ENCODE measurements around the gene CCDC174.

CCDC174 gene

GRCh38 chr3:14622368-14622767 lies 29.2 kb upstream of the CCDC174 start:
- no peak for TF ChIP-seq POLR2AphosphoS5 (IDR thresholded peaks at IDR 0.05; ENCODE audit: borderline replicate concordance, low read depth, low read length)
- no peak for TF ChIP-seq EZH2 (IDR thresholded peaks at IDR 0.05)
- TF ChIP-seq FOXP2 (optimal IDR thresholded peaks at IDR 0.05; ENCODE audit: control extremely low read depth, extremely low read length, insufficient read depth) = no peak
- Histone ChIP-seq H3K4me3 (no peak overlapping the region), H3K9me3 (ENCODE audit: low read depth, low read length) (no peaks in the 10 kb centered on the region), H3K36me3 (ENCODE audit: insufficient read depth, low read length) (no peaks in the 10 kb centered on the region), H3K9ac (ENCODE audit: insufficient read length) (no peak overlapping the region), H3K27ac (no peak overlapping the region)
- no peak for DNase-seq (ENCODE audit: low read depth, low spot score)

- Histone ChIP-seq H3K36me3 (ENCODE audit: insufficient read depth, low read length) (no peaks in the 10 kb centered on the region), H3K9ac (ENCODE audit: insufficient read length) (no peak overlapping the region), H3K4me3 (no peak overlapping the region), H3K27ac (no peak overlapping the region), H3K9me3 (ENCODE audit: low read depth, low read length) (no peaks in the 10 kb centered on the region)
- TF ChIP-seq POLR2AphosphoS5 (IDR thresholded peaks at IDR 0.05; ENCODE audit: borderline replicate concordance, low read depth, low read length) = no peak
- TF ChIP-seq EZH2 (IDR thresholded peaks at IDR 0.05) = no peak
- no peak for TF ChIP-seq FOXP2 (optimal IDR thresholded peaks at IDR 0.05; ENCODE audit: control extremely low read depth, extremely low read length, insufficient read depth)
- DNase-seq (ENCODE audit: low read depth, low spot score) = no peak
These were observed 28.0 kb upstream of the CCDC174 start for GRCh38 chr3:14623569-14624051.

GRCh38 chr3:14624498-14624897 lies 27.1 kb upstream of the CCDC174 start:
- no peak for DNase-seq (ENCODE audit: low read depth, low spot score)
- Histone ChIP-seq H3K27ac (no peak overlapping the region), H3K9me3 (ENCODE audit: low read depth, low read length) (no peaks in the 10 kb centered on the region), H3K36me3 (ENCODE audit: insufficient read depth, low read length) (no peaks in the 10 kb centered on the region), H3K4me3 (no peak overlapping the region), H3K9ac (ENCODE audit: insufficient read length) (no peak overlapping the region)
- TF ChIP-seq POLR2AphosphoS5 (IDR thresholded peaks at IDR 0.05; ENCODE audit: borderline replicate concordance, low read depth, low read length) (no peak), EZH2 (IDR thresholded peaks at IDR 0.05) (no peak), FOXP2 (optimal IDR thresholded peaks at IDR 0.05; ENCODE audit: control extremely low read depth, extremely low read length, insufficient read depth) (no peak)

- TF ChIP-seq FOXP2 (optimal IDR thresholded peaks at IDR 0.05; ENCODE audit: control extremely low read depth, extremely low read length, insufficient read depth) (no peak), EZH2 (IDR thresholded peaks at IDR 0.05) (no peak)
- H3K27ac ChIP-seq = no peak overlapping the region
- no peak for DNase-seq (ENCODE audit: low read depth, low spot score)
- no peaks in the 10 kb centered on the region for H3K36me3 ChIP-seq (ENCODE audit: insufficient read depth, low read length)
- H3K4me3 ChIP-seq = no peak overlapping the region
- no peak overlapping the region for H3K9ac ChIP-seq (ENCODE audit: insufficient read length)
- H3K9me3 ChIP-seq (ENCODE audit: low read depth, low read length) = no peaks in the 10 kb centered on the region
These were observed 26.1 kb upstream of the CCDC174 start for GRCh38 chr3:14625443-14625842.

- no peak for DNase-seq (ENCODE audit: low read depth, low spot score)
- Histone ChIP-seq H3K9ac (ENCODE audit: insufficient read length) (no peak overlapping the region), H3K36me3 (ENCODE audit: insufficient read depth, low read length) (no peaks in the 10 kb centered on the region), H3K4me3 (no peak overlapping the region), H3K27ac (no peak overlapping the region), H3K9me3 (ENCODE audit: low read depth, low read length) (no peaks in the 10 kb centered on the region)
- TF ChIP-seq POLR2AphosphoS5 (IDR thresholded peaks at IDR 0.05; ENCODE audit: borderline replicate concordance, low read depth, low read length) = no peak
- no peak for TF ChIP-seq FOXP2 (optimal IDR thresholded peaks at IDR 0.05; ENCODE audit: control extremely low read depth, extremely low read length, insufficient read depth)
- TF ChIP-seq EZH2 (IDR thresholded peaks at IDR 0.05) = no peak
These were observed 23.7 kb upstream of the CCDC174 start for GRCh38 chr3:14627815-14628214.

GRCh38 chr3:14628406-14628805 lies 23.2 kb upstream of the CCDC174 start:
- TF ChIP-seq FOXP2 (optimal IDR thresholded peaks at IDR 0.05; ENCODE audit: control extremely low read depth, extremely low read length, insufficient read depth) (no peak), EZH2 (IDR thresholded peaks at IDR 0.05) (no peak), POLR2AphosphoS5 (IDR thresholded peaks at IDR 0.05; ENCODE audit: borderline replicate concordance, low read depth, low read length) (no peak)
- no peak overlapping the region for H3K27ac ChIP-seq
- no peaks in the 10 kb centered on the region for H3K36me3 ChIP-seq (ENCODE audit: insufficient read depth, low read length)

GRCh38 chr3:14630404-14631100 lies 21.0 kb upstream of the CCDC174 start:
- Histone ChIP-seq H3K4me3 (no peak overlapping the region), H3K9me3 (ENCODE audit: low read depth, low read length) (no peaks in the 10 kb centered on the region), H3K27ac (no peak overlapping the region), H3K9ac (ENCODE audit: insufficient read length) (no peak overlapping the region), H3K36me3 (ENCODE audit: insufficient read depth, low read length) (no peaks in the 10 kb centered on the region)
- no peak for DNase-seq (ENCODE audit: low read depth, low spot score)
- TF ChIP-seq POLR2AphosphoS5 (IDR thresholded peaks at IDR 0.05; ENCODE audit: borderline replicate concordance, low read depth, low read length) (no peak), EZH2 (IDR thresholded peaks at IDR 0.05) (no peak), FOXP2 (optimal IDR thresholded peaks at IDR 0.05; ENCODE audit: control extremely low read depth, extremely low read length, insufficient read depth) (no peak)

More at GRCh38 chr3:14628406-14628805, 23.2 kb upstream of the CCDC174 start:
- Histone ChIP-seq H3K9me3 (ENCODE audit: low read depth, low read length) (no peaks in the 10 kb centered on the region), H3K4me3 (no peak overlapping the region), H3K9ac (ENCODE audit: insufficient read length) (no peak overlapping the region)
- DNase-seq (ENCODE audit: low read depth, low spot score) = no peak

- TF ChIP-seq FOXP2 (optimal IDR thresholded peaks at IDR 0.05; ENCODE audit: control extremely low read depth, extremely low read length, insufficient read depth) (no peak), EZH2 (IDR thresholded peaks at IDR 0.05) (no peak), POLR2AphosphoS5 (IDR thresholded peaks at IDR 0.05; ENCODE audit: borderline replicate concordance, low read depth, low read length) (no peak)
- Histone ChIP-seq H3K36me3 (ENCODE audit: insufficient read depth, low read length) (no peaks in the 10 kb centered on the region), H3K4me3 (no peak overlapping the region), H3K9me3 (ENCODE audit: low read depth, low read length) (no peaks in the 10 kb centered on the region), H3K9ac (ENCODE audit: insufficient read length) (no peak overlapping the region), H3K27ac (no peak overlapping the region)
- DNase-seq (ENCODE audit: low read depth, low spot score) = no peak
These were observed 20.5 kb upstream of the CCDC174 start for GRCh38 chr3:14631101-14631497.
